ENCODE results near the gene IGFBPL1.
"Not testable (repeated sequence)": the region's sequence is repeated elsewhere in the genome, so short reads cannot be mapped to it uniquely, and the experiment has no call there.

IGFBPL1 gene, protein sequence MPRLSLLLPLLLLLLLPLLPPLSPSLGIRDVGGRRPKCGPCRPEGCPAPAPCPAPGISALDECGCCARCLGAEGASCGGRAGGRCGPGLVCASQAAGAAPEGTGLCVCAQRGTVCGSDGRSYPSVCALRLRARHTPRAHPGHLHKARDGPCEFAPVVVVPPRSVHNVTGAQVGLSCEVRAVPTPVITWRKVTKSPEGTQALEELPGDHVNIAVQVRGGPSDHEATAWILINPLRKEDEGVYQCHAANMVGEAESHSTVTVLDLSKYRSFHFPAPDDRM

GRCh38 chr9:38423973-38424843, at the start of gene IGFBPL1:
IGFBPL1 (minus strand) TSS chr9:38424454; CDS start chr9:38424424, 30 bp downstream.
- DNase-seq (ENCODE audit: low read depth, low spot score), result peak; percentile 54

DNA sequence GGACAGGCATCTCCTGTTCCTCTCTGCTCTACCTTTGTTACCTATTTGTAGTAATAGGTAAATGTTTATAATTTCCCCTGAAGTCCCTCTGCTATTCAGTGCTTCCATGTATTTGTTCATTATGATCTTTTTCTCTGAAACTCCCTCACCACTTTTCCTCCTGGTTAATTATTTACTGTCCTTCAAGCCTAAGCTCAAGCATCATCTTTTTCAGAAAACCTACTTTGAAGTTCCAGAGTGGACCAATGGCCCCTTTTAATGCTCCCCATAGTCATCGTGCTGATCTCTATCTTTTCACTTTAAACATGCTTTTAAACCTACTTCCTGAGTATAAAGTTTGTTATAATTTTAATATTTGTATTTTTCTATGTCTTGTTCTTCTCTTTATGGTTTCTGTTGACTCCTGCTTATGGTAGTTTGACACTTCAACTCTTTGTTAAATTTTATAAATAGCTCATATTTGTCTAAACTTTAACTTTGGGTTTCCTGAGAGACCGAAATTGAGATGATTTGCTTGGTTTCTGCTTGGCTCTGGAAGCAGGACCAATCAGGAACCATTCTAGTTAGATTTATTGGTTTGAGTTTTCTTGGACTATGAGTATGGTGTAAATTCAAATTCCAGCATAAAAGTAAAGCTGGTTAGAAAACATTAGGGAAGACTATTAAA, 48.5 kb upstream of the IGFBPL1 start:
- not testable (repeated sequence) for DNase-seq (ENCODE audit: low read depth, low spot score)

- DNase-seq (ENCODE audit: low read depth, low spot score), result no peak
Measured at GRCh38 chr9:38467404-38467803, 43.1 kb upstream of the IGFBPL1 start.

DNA sequence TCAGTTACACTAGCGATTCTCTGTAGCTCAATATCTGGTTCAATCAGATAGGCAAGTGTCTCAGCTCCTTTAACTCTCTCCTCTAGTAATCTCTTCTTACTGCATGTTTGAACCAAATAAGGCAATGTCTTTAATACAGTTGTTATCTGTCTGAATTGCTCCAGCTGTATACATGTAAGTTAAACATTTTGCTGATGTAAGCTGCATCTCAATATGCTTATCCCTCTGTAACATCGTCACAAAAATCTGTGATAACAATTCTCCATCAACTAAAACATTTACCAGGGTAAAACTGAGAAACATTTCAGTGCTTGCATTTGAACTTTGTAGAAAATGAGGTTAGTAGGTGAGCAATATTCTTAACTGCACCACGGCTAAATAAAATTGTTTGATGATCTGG, 29.6 kb upstream of the IGFBPL1 start:
- no peak for DNase-seq (ENCODE audit: low read depth, low spot score)

GRCh38 chr9:38451162-38451561, 26.9 kb upstream of the IGFBPL1 start:
- DNase-seq (ENCODE audit: low read depth, low spot score), result no peak

DNA sequence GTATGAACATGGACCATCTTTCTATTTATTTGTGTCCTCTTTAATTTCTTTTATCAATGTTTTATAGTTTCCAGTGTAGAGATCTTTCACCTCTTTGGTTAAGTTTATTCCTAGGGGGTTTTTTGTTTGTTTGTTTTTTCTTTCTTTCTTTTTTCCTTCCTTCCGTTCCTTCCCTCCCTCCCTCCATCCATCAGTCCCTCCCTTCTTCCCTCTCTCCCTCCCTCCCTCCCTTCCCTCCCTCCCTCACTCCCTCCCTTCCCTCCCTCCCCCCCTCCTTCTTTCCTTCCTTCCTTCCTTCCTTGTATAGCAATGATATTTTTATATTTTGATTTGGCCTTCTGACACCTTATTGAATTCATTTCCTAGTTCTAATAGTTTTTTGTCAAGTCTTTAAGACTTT, 23.4 kb upstream of the IGFBPL1 start:
- no peak for DNase-seq (ENCODE audit: low read depth, low spot score)

DNA sequence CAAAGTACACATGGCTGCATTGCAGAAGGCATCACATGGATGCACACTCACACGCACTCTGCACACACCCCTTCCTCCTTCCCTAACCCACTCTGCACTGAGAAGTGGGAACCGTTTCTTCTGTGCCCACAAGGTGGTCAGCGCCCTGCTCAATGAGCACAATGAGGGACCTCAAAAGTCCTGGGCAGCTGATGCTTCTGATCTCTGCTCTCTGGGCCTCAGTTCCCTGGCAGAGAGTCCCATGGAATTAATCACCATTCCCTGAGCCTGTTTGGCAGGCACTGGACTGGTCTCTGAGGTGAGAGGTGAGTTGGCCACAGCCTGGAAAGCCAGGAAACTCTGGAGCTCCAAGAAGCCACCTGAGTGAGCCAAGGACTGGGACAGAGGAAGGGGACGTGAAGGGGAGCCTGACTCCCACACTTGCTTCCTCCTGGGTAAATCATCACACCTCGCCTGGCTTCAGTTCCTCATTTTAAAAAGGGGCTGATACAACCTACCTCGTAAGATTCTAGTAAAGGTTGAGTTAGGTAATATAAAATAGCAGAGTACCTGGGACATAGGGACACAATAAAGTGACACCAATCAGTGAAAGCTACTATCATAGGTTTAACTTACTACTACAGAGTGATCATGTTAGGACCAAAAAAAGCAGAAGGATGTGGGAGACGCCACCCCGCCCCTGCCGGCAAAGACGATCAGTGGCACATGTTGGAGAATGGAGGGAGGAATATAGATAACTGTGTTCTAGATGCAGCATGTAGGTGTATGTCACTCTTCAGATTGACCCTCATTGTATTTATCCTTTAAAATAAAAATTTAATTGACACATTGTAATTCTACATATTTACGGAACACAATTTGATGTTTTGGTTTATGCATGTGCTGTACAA, 21.1 kb upstream of the IGFBPL1 start:
- DNase-seq (ENCODE audit: low read depth, low spot score), result no peak

DNA sequence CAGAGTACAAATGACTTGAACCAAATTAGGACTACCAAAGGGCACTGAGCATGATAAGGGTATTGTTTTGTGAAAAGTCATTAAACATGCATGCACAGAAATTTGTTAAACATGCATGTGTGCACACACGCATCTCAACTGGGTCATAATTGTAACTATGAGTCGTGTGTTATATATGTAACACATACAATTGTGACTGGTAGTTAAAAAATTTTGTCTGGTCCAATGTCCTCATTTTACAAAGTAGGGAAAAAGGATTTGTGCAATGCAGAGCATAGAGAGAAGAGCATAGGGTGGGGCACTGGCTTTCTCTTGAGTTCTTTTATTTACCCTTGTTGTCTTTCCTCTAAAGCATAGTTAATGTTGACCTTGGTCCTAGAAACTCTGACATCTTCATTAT, 19.3 kb upstream of the IGFBPL1 start:
- no peak for DNase-seq (ENCODE audit: low read depth, low spot score)

DNA sequence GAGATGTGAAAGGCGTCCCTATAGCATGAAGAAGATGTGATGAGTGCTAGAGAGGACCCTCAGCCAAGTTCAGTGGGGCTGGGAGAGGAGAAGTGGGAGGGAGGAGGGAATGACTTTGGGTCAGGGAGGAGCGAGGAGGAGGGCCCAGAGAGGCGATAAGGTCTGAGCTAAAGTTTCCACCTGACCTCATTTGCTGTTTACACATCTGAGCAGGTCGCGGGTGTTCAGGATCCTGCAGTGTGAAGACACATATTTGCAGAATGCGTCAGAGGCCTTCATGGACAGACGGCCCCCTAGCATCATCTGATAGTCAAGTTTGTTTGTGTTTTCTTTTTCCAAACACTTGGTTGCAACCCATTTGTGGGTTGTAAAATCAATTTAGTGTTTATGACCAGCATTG, 18.9 kb upstream of the IGFBPL1 start:
- no peak for DNase-seq (ENCODE audit: low read depth, low spot score)

DNA sequence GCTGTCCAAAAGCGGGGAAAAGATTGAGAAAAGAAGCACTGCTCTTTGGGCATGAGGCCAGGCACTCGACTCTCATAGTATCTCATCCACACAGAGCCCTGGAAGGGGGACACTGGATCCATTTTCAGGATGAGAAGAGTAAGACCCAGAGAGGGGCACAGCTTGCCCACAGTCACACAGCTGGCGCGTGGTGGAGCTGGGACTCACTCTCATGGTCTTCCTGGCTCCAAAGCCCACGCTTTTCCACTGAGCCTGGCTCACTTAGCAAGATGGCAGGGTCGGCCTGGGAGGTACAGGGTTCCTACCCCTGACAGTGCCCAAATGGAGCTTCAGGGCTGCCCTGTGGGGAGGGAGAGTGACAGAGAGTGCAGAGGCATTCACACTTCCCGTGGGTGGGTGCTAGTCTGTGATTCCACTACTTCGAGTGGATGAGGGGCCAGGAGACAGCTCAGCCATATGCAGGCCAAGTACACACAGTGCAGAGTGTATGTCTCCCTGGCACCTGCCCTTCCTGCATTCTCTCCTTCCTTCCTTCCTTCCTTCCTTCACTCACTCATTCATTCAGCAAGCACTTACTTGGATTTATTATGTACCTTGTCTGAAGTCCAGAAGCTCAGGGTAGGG, 18.3 kb upstream of the IGFBPL1 start:
- DNase-seq (ENCODE audit: low read depth, low spot score), result no peak

GRCh38 chr9:38441347-38442085, 17.3 kb upstream of the IGFBPL1 start:
- DNase-seq (ENCODE audit: low read depth, low spot score), result no peak

DNA sequence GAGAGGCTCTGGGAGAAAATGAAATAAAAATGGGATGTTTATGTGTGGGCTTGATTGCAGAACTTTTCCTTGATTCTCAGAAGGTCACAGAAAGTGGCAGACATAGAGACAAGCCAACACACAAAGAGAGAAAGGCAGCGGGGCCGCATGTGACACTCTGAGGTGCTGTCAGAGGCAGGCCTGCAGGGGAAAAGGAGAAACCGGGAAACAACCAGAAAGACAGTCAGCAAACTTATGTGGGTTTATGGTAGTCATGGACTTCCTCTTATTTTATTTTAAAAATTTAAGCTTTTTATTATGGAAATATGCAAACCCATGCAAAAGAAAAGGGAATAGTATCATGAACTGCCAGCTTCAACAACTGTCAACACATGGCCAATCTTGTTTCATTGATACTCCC, 16.3 kb upstream of the IGFBPL1 start:
- no peak for DNase-seq (ENCODE audit: low read depth, low spot score)

DNA sequence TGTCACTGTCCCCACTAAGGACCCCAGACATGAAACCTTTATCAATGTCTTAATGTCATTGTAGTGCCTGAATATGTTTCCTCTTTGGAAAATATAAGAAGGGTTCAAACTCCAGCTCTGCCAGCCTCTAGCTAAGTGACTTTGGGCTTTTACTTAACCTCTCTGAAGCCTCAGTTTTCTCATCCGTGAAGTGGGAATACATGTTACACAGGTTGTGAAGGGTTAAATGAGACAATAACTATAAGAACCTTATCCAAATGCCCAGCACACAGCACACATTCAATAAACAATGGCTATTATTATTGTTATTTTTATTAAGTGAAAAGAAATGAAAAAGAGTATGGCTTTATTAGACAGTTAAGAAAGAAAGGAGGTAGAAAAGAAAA, 15.7 kb upstream of the IGFBPL1 start:
- no peak for DNase-seq (ENCODE audit: low read depth, low spot score)

DNA sequence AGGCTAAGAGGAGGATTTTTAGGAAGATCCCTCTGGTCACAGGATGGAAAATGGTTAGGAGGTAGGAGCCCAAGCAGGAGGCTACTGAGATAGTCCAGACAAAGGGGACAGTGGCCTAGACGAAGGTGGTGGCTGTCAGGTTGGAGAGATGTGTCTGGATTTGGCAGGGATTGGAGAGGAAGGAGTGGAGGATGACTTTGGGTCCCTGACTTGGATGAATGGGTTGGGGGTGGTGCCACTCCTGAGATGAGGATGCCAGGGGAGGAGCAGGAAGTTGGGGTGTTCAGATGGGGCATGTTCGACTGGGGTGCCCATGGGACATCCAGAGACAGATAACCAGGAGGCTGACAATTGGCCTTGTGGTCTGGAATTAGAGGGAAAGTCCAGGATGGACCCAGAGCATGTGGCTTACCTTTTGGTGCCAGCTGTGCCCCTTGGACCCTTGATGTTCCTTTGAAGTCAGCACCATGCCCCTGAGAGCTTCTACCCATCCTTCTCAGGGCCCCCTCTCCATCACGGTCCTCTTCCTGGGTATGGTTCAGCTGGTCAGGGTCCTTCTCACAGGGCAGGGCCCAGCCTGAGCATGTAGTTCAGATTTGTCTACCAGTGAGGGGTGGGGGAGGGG, 15.1 kb upstream of the IGFBPL1 start:
- no peak for DNase-seq (ENCODE audit: low read depth, low spot score)

GRCh38 chr9:38437193-38437823, 13.1 kb upstream of the IGFBPL1 start:
- no peak for DNase-seq (ENCODE audit: low read depth, low spot score)

DNA sequence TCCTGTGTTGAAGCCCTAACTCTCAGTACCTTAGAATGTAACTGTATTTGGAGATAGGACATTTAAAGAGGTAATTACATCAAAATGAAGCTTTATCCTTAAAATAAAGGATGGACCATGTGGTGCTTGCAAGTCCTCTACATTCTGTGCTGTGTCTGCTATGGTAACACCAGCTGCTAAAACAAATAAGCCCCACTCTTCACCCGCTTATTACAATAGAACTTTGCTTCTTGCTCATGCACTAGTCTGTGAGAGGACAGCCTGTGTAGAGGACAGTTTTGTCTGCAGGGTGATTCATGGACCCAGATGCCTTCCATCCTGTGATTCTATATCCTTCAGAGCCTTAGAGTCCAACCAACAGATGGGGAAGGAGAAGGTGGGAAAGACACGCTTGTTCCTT, 12.5 kb upstream of the IGFBPL1 start:
- DNase-seq (ENCODE audit: low read depth, low spot score), result no peak

DNA sequence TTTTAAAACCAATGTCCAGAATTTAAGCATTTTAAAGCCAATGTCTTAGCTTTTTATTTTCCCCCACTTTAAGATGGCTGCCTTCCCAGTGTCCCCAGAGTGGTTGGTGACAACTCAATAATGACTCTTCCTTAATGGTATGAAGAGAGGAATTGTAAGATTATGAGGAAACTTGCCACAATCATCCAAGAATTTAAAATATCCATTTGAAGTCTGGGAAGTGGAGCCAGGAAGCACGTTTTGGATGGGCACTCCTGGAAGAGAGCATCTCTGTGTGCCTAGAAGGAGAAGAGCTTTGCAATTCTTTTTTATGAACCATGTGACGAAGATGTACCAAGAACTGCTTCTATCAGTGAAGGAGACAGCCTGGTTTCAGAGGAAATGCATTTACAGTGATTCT, 11.3 kb upstream of the IGFBPL1 start:
- DNase-seq (ENCODE audit: low read depth, low spot score), result no peak

DNA sequence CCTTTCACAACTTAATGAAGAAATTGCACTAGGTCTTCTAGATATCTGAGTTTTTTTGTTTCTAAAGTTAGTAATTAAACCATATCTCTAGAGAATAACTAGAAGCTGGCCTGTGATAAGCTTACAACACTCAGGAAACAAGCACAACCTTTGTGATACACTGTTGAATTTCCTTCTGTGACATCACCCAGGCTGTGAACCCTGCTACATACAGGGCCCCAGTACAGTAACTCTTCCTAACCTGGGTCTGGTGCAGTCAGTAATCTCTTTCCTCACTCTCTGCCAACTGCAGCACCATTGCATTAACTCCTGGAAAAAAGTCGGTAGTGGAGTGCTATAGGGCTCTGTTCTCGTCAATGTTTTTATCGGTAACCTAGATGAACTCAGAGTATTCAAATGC, 10.6 kb upstream of the IGFBPL1 start:
- no peak for DNase-seq (ENCODE audit: low read depth, low spot score)

DNA sequence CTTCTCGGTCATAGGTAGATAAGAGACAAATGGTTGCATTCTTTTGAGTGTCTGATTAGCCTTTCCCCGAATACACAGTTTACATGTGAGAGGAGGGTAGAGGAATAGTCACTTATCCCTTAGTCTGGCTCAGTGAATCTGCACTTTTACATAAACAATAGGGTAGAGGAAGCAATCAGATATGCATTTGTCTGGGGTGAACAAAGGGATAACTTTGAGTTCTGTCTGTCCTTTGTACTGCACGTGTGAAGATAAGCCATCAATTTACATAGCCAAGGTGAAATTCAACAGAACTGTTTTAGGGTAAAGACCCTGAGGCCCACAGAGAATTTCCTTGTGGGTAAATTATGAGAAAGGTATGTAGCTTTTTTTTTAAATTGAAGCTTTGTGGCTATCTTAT, 10.1 kb upstream of the IGFBPL1 start:
- DNase-seq (ENCODE audit: low read depth, low spot score), result no peak

All from ELF-1 (cell line).